ENCODE results near the gene STX3.

- TF ChIP-seq POLR2A (IDR thresholded peaks at IDR 0.05), result no peak
- no peak for TF ChIP-seq CTCF (IDR thresholded peaks at IDR 0.05)
- TF ChIP-seq EP300 (IDR thresholded peaks at IDR 0.05), result no peak
- peak; percentile 52 for TF ChIP-seq POLR2AphosphoS5 (IDR thresholded peaks at IDR 0.05)
These were observed 753 bp downstream of the STX3 start for GRCh38 chr11:59755701-59756557.

Data from gastroesophageal sphincter (tissue), 3 donors.